Endometrial microvascular endothelial cells (primary cell): ENCODE measurements around the gene TMEM47. TPM values are rescaled to one million over a fixed set of nuclear protein-coding genes. Genes with fewer than 3 reads are reported as not detected.

Experiments
- in situ Hi-C: cut with HindIII; loops from 2 replicates; pipeline ENCODE4 v1.10.0; 2017; ENCODE audit warnings: low sequenced_read_pairs, low pct_unique_long_range_greater_than_20kb; ENCODE audit errors: inconsistent ontology term
- total RNA-seq: library from RNA; depleted of rRNA; stranded (reverse); fragments of >200 nt; gene quantifications from one replicate; pipeline ENCODE4 v1.2.3, GENCODE V29; 2015; ENCODE audit errors: inconsistent ontology term

Gene TMEM47
- 21.9 TPM for total RNA-seq

- in situ Hi-C loops: no loop called here
These were observed at the start of gene TMEM47 for GRCh38 chrX:34656842-34657725. Gene TMEM47, minus strand, starts transcription at chrX:34657285. Its CDS starts 256 bp downstream, at chrX:34657029.

- in situ Hi-C loops: no loop called here
These were observed 30.0 kb upstream of the TMEM47 start for GRCh38 chrX:34687095-34687494.

GRCh38 chrX:34659575-34659974 lies 2.5 kb upstream of the TMEM47 start:
- in situ Hi-C loops: no loop called here

GRCh38 chrX:34658326-34658725 lies 1.2 kb upstream of the TMEM47 start:
- in situ Hi-C loops: no loop called here

GRCh38 chrX:34657726-34658070 lies 613 bp upstream of the TMEM47 start:
- in situ Hi-C loops: no loop called here

- in situ Hi-C loops: no loop called here
These were observed 631 bp downstream of the TMEM47 start for GRCh38 chrX:34656467-34656841.

GRCh38 chrX:34655501-34656455 lies 1.3 kb downstream of the TMEM47 start:
- in situ Hi-C loops: no loop called here

- in situ Hi-C loops: no loop called here
These were observed 2.2 kb downstream of the TMEM47 start for GRCh38 chrX:34654696-34655490.

- in situ Hi-C loops: no loop called here
These were observed 3.3 kb downstream of the TMEM47 start for GRCh38 chrX:34653811-34654210.

- in situ Hi-C loops: no loop called here
These were observed 14.2 kb downstream of the TMEM47 start for GRCh38 chrX:34642849-34643248.

GRCh38 chrX:34638116-34638515 lies 19.0 kb downstream of the TMEM47 start:
- in situ Hi-C loops: no loop called here

- in situ Hi-C loops: no loop called here
These were observed 22.7 kb downstream of the TMEM47 start for GRCh38 chrX:34634349-34634748.

GRCh38 chrX:34632384-34632783 lies 24.7 kb downstream of the TMEM47 start:
- in situ Hi-C loops: no loop called here

- in situ Hi-C loops: no loop called here
These were observed 25.4 kb downstream of the TMEM47 start for GRCh38 chrX:34631479-34632220.

- in situ Hi-C loops: no loop called here
These were observed 27.5 kb downstream of the TMEM47 start for GRCh38 chrX:34629572-34629971.

GRCh38 chrX:34624416-34624815 lies 32.7 kb downstream of the TMEM47 start:
- in situ Hi-C loops: no loop called here

- in situ Hi-C loops: no loop called here
These were observed 37.2 kb downstream of the TMEM47 start for GRCh38 chrX:34619920-34620319.

- in situ Hi-C loops: no loop called here
These were observed 45.0 kb downstream of the TMEM47 start for GRCh38 chrX:34612036-34612435.
